MV-4-11 (cell line): ENCODE data around the gene ACIN1.

Experiments
- DNase-seq: peaks from one replicate; lab custom pipeline; 2025; lab: John Stamatoyannopoulos, UW

ACIN1 gene

DNA sequence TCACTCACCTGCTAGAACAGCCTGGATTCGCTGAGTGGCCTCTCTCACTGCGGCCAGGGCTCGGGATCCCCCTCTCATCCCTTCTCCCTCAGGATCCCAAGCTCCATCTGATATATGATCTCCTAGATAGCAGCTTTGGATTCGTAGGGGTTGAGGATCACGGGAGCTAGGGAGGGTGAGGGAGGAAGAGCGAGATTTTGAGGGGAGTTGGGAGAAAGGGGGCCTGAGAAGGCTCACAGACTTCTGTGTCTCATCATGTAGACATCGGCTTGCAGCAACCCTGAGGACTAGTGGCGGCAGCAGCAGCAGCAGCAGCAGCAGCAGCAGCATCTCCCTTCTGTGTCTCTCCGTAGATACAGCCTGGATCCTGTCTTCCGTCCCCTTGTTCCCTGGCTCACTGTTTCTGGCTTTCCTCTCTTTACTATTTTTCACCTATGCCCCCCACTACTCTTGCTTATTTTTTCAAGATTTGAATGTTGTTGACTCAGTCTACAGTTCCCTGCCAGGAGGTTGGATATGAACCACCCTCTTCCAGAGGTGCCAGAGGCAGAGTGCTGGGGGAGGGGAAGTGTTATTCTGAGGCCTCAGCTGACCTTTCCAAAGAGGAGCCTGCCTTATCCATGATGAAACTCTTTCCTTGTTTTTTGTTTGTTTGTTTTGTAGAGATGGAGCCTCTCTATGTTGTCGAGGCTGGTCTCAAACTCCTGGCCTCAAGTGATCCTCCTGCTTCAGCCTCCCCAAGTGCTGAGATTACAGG lies 9.8 kb upstream of the ACIN1 start, which contains the start of gene CIROP:
Gene CIROP (minus strand): TSS at position 399 of the 757 bp plus-strand sequence. CDS start 69 bp downstream, at position 330.
- DNase-seq = no peak

DNA sequence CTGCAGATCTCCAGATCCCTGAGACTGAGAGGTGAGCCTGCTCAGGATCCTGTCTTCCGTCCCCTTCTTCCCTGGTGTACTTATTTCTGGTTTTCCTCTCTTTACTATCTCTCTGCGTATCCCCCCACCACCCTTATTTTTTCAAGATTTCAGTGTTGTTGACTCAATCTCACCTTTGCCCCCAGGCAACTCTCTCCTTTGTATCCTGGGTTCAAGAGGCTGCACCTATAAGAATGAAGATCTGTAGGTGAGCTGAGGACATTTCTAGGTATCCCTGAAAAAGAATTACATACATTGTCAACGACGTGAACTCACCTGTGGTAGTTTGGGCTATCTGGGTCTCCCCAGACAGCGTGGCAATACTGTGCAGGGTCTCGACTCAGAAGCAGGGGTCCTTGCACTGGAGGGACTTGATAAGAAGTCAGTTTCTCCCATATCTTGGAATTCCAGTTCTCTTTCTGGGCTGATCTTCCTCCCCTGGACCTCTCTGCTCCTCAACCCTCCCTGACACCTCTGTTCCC lies 9.2 kb upstream of the ACIN1 start:
- DNase-seq = no peak

DNA sequence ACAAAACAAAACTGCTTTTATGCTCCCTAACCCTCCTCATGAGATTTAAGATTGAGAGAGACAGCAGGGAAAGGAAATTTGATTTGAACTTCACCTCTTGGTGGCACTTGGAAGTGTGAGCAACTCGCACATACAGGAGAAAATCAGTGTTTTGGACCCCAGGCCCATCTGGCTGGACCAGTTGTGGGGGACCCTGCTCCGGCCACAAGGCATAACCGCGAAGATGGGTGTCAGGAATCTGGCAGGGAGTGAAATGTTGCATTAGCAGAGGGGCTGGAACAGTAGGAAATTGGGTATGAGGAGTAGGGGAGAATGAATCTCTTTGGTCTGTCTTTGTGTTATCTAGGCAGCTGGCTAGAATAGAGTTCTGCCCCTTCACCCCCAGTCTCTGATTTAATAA lies 8.6 kb upstream of the ACIN1 start:
- no peak for DNase-seq

DNA sequence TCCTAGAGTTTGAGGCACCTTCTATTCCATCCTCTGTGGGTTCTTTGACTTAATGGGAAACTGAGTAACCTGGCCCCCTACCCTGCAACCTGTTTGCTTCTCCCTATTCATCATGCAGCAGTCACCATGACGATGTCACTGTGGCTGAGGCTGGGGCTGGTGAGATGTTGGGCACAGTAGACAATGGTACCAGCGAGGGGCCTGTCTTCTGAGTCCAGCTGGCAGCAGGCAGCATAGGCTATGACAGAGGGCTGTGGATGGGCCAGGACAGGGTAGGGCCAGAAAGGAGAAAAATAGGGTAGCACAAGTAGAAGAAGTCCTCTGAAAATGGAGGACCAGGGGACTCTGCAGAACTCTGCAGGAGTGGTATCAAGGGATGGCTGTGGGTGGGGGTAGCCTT lies 7.9 kb upstream of the ACIN1 start:
- DNase-seq = no peak

GRCh38 chr14:23101986-23102625 lies 7.2 kb upstream of the ACIN1 start:
- no peak for DNase-seq

DNA sequence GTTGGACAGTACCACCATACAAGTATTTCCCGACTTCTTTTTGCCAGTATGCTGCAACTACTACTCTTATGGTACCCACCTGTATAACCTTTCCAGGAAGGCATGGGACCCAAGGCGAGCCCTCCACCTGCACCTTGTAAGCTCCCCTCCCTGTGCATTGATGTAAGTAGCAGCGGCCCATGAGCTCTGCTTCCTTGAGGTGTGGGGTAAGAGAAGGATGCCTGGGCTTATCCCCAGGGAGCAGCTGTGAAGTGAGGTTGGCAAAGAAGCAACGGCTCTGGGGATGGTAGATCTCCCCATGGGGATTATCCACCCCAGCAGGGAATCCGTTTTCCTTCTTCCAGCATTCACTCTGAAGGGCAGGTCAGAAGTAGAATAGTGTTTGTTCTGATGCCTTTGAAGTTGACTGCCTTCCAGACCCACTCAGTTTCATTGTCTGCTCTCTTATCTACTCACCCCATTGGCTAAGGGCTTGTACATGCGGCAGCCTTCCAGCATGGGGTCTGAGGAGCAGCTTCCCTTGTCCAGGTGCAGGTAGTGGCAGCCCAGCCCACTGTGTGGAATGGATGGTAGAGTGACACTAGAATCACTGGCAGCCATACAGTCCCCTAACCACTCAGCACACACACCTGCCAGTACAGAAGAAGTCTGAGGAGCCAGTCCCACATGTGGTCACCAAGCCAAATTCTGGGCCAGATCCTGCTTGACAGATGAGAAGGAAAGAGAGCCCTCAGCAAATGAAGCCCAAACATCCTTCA lies 6.5 kb upstream of the ACIN1 start:
- DNase-seq = no peak

- no peak for DNase-seq
These were observed 4.4 kb upstream of the ACIN1 start for GRCh38 chr14:23099212-23099861.

DNA sequence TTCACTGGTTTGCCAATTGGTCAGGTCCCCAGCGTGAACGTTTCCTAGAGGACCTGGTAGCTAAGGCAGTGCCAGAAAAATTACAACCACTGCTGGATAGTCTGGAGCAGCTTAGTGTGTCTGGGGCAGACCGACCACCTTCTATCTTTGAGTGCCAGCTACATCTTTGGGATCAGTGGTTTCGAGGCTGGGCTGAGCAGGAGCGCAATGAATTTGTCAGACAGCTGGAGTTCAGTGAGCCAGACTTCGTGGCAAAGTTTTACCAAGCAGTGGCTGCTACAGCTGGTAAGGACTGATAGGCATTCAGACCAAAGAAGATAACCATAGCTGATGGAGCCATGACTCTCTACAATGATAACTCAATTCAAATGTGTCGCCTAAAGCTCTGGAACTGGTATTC lies 2.9 kb upstream of the ACIN1 start:
- DNase-seq = no peak

GRCh38 chr14:23095196-23096108 lies 516 bp upstream of the ACIN1 start, which contains the start of gene C14orf119:
Gene C14orf119 (plus strand): TSS chr14:23095505. CDS start chr14:23097659, 2,154 bp downstream.
- DNase-seq = no peak

DNA sequence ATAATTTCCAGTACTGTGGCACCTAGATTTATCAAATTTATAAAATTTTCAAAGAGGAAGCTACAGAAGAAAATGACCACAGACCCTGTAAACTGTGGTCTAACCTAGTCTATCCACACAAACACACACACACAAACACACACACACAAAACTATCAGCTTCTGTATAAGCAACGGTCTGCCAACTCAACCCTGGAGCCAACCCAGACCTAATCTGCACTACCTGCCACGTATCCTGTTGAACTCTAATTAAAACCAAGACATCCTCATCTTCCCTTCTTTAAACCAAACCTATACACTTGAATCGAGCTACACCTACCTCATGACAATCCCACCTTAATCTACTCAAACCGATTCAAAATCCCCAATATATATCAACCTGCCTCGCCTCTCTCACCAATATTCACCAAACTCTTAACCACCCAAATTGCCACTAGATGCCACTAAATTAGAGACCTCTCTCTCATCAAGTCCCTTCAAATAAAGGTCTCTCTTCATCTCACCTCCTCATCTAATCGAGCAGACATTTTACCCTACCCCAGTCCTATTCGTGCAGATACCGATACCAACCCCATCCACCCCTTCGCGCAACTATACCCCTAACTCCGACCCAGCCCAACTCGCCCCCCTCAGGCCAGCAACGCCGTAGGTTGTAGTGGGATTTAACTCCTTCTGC lies 808 bp downstream of the ACIN1 start:
- no peak for DNase-seq

GRCh38 chr14:23093526-23093925 lies 1.4 kb downstream of the ACIN1 start:
- DNase-seq = no peak

DNA sequence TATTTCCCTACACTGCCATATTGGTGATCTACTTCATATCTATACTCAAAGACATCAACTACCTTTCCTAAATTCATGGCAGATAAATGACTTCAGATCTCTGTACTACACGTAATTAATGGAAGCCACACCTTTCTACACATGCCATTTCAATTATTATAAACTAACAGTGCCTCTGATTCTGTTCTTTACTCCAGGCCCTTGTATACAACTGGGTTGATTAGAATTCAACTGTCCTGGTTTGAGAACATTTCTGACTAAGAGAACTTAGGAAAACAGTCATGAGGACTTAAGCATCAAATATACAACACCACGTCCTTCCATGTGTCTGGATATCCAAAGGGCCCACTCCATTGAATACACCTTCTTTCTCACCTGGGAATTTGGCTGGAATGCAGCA lies 1.8 kb downstream of the ACIN1 start:
- no peak for DNase-seq

GRCh38 chr14:23091294-23092225 lies 3.4 kb downstream of the ACIN1 start:
- DNase-seq = no peak

DNA sequence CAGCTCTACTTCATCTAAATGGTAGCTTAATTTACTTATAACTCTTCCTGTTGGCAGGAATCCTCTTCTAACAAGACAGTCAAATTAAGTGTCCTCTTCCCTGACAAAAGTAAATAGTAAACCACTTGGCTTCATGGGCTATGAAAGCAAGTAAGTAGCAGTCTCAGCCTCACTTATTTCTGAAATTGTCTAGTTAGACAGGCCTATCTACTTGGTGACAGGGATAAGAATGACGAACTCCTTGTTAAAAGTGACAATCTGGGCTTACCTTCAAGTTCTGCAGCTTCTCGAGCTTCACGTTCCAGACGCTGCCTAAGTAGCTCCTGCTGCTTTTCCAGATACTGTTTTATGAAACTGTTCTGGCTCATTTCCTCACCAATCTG lies 4.7 kb downstream of the ACIN1 start:
- DNase-seq = no peak

- DNase-seq = no peak
These were observed 5.3 kb downstream of the ACIN1 start for GRCh38 chr14:23089498-23090253.

- no peak for DNase-seq
These were observed 8.4 kb downstream of the ACIN1 start for GRCh38 chr14:23086565-23086964.

- DNase-seq = no peak
These were observed 9.5 kb downstream of the ACIN1 start for GRCh38 chr14:23085458-23085857.

- DNase-seq = no peak
These were observed 14.5 kb downstream of the ACIN1 start for GRCh38 chr14:23080474-23080873.

- no peak for DNase-seq
These were observed 15.2 kb downstream of the ACIN1 start for GRCh38 chr14:23079716-23080115.
